Stimulated activated CD8-positive, alpha-beta memory T cell treated with anti-CD3 and anti-CD28 coated beads, Interleukin-7, amount 100 ng/mL, for 24 hours (primary cell): ENCODE results near the gene DUSP5.

Source experiments
- DNase-seq: peaks from one replicate; pipeline ENCODE4 v3.0.0-alpha.2; 2020; ENCODE audit warnings: low read depth

DUSP5 gene

DNA sequence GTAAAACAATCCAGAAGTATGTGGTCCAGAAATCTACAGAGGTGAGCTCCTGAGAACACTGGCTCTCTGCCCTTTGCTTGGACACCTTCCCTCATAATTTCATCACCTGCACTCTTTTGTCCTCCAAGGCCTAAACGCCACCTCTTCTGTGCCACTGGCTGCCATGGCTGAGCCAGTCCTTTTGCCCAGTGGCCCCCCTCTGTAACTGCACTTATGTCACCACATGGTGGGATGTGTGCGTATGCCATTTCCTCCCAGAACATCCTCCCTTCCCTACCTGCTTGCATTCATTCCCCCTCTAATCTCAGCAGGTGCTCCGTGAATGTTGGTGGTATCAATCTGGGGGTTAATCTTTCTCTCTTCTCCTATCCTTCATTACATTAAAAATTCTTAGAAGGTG lies 17.3 kb upstream of the DUSP5 start:
- DNase-seq = no peak

GRCh38 chr10:110481919-110482318 lies 15.8 kb upstream of the DUSP5 start:
- no peak for DNase-seq

GRCh38 chr10:110483633-110484032 lies 14.1 kb upstream of the DUSP5 start:
- no peak for DNase-seq

GRCh38 chr10:110485541-110485940 lies 12.2 kb upstream of the DUSP5 start:
- no peak for DNase-seq

- DNase-seq = no peak
Measured at GRCh38 chr10:110486680-110487410, 10.9 kb upstream of the DUSP5 start.

GRCh38 chr10:110487411-110488331 lies 10.0 kb upstream of the DUSP5 start:
- DNase-seq = no peak

- DNase-seq = no peak
Measured at GRCh38 chr10:110488332-110488681, 9.4 kb upstream of the DUSP5 start.

DNA sequence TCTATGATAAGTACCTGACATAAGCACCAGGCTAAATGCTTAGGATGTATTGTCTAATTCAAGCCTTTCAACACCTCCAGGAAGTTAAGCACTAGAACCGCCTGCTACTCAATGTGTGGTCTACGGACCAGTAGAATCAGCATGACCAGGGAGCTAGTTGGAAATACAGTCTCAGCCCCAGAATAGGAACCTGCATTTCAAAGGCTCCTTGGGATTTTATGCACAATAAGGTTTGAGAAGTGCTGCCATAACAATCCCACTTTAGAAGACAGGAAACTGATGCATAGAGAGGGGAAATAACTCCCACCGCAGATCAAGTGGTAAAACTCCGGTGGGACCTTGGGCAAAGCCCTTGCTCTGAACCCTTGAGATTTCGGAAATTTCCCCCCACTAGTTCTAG lies 8.8 kb upstream of the DUSP5 start:
- DNase-seq = no peak

DNA sequence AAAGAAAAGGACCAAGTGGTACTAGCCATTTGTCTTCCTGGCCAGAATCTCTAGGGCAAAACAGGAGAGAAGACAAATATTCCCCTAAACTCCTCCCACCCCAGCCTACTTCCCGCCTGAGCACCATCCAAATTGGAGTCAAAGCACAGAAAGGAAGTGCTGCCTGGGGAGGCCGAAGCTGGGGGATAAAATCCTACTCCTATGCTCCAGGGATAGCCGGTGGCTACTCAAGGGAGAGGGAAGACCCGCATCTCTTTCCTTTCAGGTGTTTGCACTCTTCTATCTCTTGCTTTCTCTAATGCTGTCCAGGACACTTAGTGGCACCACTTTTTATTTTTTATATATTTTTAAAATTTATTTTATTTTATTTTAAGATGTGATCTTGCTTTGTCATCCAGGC lies 7.1 kb upstream of the DUSP5 start:
- no peak for DNase-seq

GRCh38 chr10:110491346-110491745 lies 6.4 kb upstream of the DUSP5 start:
- no peak for DNase-seq

- no peak for DNase-seq
Measured at GRCh38 chr10:110492069-110492822, 5.5 kb upstream of the DUSP5 start.

- no peak for DNase-seq
Measured at GRCh38 chr10:110493832-110494426, 3.8 kb upstream of the DUSP5 start.

DNA sequence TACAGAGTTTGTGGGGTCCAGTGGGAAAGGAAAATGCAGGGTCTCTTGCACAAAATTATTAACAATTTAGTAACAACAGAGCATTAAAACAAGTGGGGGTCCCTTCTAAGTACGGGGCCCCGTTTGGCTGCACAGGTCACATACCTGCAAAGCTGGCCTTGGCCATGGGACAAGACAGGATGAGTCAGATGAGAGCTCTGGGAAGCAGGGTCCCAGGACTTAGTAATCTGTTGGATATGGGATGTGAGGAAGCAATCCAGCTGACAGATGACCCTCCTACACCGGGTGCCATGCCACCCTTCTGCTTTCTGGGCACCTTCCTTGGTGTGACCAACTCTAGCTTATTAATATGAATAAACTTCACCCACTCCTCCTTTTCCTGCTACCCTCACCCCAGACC lies 3.2 kb upstream of the DUSP5 start:
- no peak for DNase-seq

DNA sequence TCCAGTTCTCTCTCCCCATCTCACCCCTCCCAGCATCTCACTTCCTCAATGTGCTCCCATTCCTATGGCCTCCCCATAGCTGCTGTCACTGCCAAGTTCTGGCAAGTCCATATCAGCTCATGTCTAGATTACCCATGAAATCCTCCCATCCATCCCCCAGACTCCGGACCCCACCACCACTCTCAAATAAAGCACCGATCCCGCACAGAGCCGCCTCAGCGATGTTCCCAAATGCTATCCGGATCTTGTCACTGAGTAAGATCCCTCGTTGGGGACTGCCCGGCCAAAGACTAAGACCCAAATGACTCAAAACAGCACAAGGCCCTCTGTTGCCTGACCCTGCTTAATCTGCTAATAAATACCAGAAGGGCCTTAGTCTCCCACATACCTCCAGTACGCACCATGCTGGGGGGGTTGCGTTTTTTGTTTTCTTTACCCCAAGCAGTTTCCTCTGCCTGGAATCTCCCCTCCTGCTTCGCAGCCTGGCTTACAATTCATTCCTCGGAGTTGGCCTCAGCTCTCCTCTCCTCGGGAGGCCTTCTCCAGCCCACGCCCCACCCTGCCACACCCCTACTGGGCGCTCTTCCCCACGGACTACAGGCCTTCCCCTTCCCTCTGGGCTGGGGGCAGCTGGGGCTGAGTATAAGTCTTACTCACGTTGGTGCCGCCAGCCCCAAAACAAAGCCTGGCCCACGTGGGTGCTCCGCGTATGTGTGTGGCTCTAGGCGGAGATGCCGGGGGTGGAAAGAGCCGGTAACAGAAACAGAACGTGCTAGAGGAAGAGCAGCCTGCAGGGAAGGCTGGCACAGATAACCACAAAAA lies 1.8 kb upstream of the DUSP5 start:
- DNase-seq = no peak

DNA sequence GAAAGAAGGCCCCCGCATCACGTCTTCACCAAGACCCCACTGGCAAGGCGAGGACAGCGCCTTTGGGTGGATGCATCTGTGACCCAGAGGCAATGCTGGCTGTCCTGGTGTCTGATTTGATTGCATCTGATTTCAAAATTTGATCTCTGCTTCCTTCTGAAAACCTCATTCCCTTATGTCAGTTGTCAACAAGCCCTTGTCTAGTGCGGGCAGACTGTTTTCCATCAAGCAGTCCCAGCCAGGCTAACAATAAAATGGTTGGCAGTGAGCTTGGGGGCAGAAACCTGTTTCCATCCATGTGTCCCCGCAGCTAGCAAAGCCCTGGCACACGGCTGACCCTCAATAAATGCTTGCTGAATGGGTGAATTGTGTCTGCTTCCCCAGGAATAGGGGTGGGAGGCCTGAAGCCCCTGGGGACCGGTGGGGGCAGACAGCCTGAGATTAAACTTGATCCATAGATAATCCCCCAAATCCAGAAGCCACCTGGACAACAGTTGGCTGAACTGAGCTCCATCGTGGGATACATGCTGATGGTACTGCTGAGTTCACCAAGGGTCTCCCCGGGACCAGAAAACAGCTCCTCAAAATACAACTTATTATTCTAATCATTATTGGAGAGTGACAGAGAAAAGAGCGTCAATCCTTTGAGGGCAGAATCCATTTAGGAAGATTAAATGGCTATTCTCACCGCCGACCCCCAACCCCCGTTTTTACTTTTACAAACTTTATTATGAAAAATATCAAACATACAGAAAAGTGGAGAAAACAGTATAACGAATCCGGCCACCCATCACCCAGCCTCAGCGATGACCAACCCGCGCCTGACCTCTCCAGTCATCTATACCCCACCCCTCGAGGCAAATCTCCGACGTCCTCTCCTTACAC lies 912 bp upstream of the DUSP5 start:
- no peak for DNase-seq

DNA sequence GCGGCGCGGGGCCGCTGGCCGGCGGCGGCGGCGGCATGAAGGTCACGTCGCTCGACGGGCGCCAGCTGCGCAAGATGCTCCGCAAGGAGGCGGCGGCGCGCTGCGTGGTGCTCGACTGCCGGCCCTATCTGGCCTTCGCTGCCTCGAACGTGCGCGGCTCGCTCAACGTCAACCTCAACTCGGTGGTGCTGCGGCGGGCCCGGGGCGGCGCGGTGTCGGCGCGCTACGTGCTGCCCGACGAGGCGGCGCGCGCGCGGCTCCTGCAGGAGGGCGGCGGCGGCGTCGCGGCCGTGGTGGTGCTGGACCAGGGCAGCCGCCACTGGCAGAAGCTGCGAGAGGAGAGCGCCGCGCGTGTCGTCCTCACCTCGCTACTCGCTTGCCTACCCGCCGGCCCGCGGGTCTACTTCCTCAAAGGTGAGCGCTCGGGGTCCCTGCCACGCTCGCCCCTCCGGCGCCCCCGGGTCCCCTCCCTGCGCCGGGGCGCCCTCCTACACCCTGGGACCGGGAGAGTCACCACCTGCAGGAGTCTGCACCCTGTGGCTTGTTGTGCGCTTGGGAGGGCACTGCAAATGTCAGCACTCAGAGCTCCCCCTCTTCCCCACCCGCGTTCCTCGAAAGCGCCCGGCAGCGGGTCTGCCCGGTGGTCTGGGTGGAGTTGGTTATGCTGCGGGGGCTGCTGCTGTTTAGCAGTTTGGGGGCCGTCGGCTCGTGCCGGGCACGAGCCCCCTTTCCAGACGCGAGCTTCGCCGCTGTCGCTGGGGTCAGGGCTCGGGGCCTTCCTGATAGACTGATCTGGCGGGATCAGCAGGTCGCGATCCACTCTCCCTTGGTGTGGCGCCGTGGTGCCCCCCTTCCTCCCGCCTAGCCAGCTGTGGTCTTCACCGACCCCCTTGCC lies 627 bp downstream of the DUSP5 start:
- no peak for DNase-seq

DNA sequence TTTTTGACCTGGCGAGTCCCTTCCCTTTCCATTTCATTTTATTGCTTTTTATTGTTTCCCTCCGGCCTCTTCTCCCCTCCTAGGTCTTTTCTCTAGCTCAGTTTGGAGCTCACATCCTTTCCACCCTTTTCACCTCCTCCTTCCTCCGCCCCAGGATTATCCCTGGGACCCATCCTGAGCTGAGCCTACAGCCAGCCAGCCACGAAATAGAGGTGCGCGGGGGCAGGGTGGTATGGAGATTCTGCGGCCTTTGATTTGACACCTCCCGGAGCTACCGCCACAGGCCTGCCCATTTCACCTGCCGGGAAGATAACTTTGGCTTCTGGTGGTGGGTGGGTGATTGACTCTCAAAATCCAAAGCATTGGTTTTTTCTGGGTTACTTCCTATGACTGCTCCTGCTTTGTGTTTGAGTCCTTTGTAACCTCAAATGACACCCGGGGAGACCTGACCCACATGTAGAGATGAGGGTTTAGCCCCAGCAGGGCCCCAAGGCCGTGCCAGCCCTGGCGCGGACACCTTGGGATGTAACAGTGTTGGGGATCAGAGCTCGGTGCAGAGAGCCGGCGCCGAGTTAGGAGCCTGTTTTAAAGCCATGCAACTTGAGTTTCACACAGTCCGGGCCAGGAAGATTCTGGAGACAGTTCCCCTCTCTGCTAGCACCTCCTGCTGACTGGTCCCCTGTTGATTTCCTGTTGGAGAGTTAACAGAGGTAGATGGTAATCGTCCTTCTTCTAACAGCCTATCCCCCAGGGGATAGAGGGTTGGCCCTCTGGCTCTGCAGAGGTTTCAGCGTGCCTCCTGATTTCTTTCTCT lies 1.5 kb downstream of the DUSP5 start:
- no peak for DNase-seq

GRCh38 chr10:110499796-110500514 lies 2.2 kb downstream of the DUSP5 start:
- no peak for DNase-seq
